GM12872 (cell line): ENCODE data around the gene MB21D2.

ENCODE experiments used
- TF ChIP-seq, protein P1 (sequence below): IDR thresholded peaks from 3 replicates; pipeline ENCODE4 v1.5.1; 2011; ENCODE audit warnings: low read depth, mild to moderate bottlenecking, low read length, moderate library complexity; ENCODE audit not compliant: insufficient read depth

MB21D2 gene

DNA sequence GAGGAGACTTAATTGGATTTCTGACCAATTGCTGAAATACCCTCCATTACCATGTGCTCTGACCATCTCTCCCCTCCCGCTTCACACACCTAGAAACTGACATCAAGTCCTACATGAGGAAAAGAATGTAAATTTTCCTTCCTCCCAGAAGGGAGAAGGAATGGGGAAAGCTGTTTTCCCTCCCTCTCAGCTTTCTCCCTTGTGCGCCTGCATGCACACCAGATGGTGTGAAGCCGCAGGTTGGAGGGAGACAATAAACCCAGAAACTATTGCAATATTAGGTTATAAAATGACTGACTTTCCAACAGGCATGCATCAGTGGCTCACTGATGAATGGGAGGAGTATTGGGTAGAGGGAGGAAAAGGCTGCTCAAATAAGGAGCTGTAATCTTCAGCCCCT is 50.9 kb downstream of the MB21D2 start:
- TF ChIP-seq, protein P1, sequence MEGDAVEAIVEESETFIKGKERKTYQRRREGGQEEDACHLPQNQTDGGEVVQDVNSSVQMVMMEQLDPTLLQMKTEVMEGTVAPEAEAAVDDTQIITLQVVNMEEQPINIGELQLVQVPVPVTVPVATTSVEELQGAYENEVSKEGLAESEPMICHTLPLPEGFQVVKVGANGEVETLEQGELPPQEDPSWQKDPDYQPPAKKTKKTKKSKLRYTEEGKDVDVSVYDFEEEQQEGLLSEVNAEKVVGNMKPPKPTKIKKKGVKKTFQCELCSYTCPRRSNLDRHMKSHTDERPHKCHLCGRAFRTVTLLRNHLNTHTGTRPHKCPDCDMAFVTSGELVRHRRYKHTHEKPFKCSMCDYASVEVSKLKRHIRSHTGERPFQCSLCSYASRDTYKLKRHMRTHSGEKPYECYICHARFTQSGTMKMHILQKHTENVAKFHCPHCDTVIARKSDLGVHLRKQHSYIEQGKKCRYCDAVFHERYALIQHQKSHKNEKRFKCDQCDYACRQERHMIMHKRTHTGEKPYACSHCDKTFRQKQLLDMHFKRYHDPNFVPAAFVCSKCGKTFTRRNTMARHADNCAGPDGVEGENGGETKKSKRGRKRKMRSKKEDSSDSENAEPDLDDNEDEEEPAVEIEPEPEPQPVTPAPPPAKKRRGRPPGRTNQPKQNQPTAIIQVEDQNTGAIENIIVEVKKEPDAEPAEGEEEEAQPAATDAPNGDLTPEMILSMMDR: no peak

GRCh38 chr3:192864941-192865340 is 52.7 kb downstream of the MB21D2 start:
- TF ChIP-seq, protein P1: no peak

DNA sequence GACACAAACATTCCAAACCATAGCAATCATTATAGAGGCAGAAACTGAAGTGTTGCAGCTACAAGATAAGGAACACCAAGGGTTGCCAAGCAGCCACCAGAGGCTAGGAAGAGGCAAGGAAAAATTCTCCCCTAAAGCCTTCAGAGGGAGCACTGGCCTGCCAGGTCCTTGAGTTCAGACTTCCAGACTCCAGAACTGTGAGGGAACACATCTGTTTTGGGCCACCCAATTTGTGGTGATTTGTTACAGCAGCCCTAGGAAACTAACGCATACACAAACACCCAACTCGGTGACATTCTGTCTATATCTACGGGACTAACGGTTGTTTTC is 54.6 kb downstream of the MB21D2 start:
- TF ChIP-seq, protein P1: no peak

GRCh38 chr3:192862408-192863090 is 55.1 kb downstream of the MB21D2 start:
- TF ChIP-seq, protein P1: no peak

- TF ChIP-seq, protein P1: no peak
Observed at GRCh38 chr3:192861972-192862371, 55.7 kb downstream of the MB21D2 start.

- TF ChIP-seq, protein P1: no peak
Observed at GRCh38 chr3:192860454-192860853, 57.2 kb downstream of the MB21D2 start.

DNA sequence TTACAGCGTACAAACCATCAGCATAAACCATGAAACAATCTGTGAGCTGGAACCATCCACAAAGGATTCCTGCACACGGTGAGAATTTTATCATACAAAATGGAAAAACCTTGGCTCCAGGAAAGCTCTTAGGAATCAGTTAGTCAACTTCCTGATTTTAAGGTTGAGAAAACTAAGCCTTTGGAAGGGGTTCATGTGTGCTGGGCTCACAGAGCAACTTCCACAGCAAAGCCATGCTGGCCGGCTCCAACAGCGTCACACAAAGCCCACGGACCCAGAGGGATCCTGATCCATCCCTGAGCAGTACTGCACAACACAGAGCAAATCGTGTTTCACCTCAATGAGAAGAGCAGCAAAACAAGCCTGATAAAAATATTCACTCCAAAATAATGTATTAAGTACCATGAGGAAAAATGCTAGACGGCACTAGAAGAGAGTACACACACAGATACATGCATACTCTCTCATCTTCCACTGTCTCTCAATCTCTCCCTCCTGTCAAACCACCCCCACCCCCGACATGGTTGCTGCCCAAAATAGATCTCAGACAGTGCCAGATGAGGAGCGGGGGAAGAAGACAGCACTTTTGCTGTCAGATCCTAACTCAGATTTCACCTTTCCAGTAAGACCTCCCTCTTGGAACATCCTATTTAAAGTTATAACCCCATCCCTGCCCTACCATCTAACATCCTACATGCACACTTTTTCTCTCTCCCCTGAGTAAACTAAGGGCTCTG is 58.6 kb downstream of the MB21D2 start:
- TF ChIP-seq, protein P1: no peak
